Adrenal gland (tissue), 12 donors: Measurements from ENCODE around the gene IL1RAP. TPM values are rescaled to one million over a fixed set of nuclear protein-coding genes. Genes with fewer than 3 reads are reported as not detected.

Experiments used
- DNase-seq, 7 donors: peaks; one replicate each; pipeline ENCODE4 v3.0.0-alpha.2; 2019 to 2020
- H3K27ac ChIP-seq, 5 donors: fragments of 200-600 bp; sonication (generic) in 4 of 5; 1 replicate in 3 of 5; 2 replicates in 2 of 5; pipeline versions ENCODE4 v1.5.1 to v1.8.0; 2016 to 2020; ENCODE audit warnings: mild to moderate bottlenecking in 1 of 5
- H3K27me3 ChIP-seq: fragments of 200-600 bp; 2 replicates; pipeline ENCODE4 v1.8.0; 2021
- H3K36me3 ChIP-seq, 2 donors: fragments of 200-600 bp; replicated peaks in 1 of 2; 1 replicate in 1 of 2; 2 replicates in 1 of 2; pipeline versions ENCODE4 v1.5.1 to v1.8.0; 2018 to 2022
- H3K4me1 ChIP-seq, 2 donors: fragments of 200-600 bp; replicated peaks in 1 of 2; 1 replicate in 1 of 2; 2 replicates in 1 of 2; pipeline versions ENCODE4 v1.5.1 to v1.8.0; 2018 to 2021
- H3K4me3 ChIP-seq, 4 donors: fragments of 200-600 bp; sonication (generic) in 3 of 4; one replicate each; pipeline ENCODE4 v1.5.1; 2016 to 2018
- H3K9me3 ChIP-seq, 3 donors: fragments of 200-600 bp; sonication (generic) in 1 of 3; replicated peaks in 1 of 3; 1 replicate in 2 of 3; 2 replicates in 1 of 3; pipeline versions ENCODE4 v1.5.1 to v1.8.0; 2016 to 2021
- POLR2A ChIP-seq, 2 donors: fragments of 450-650 bp; IDR thresholded peaks; one replicate each; pipeline ENCODE4 v1.6.1; 2017; ENCODE audit warnings: antibody characterized with exemption in 2 of 2, mild to moderate bottlenecking in 2 of 2, moderate library complexity in 1 of 2
- WGBS, 4 donors: extraction: QIAGEN DNeasy Blood & Tissue Kit in 2 of 4; methylation state at CpG; one replicate each; pipeline versions ENCODE4 v1.1.5 to v1.1.7; 2013 to 2017; 5-methylcytosine and 5-hydroxymethylcytosine counted together
- intact Hi-C, 2 donors: fragments of 100-400 bp; cut with DNase I; formaldehyde crosslinking; loops; one replicate each; pipeline versions ENCODE4 v1.14.1 to v1.15.0; 2022 to 2023
- polyA plus RNA-seq, 3 donors: library from polyadenylated mRNA; stranded (reverse); fragments of 200-250 nt in 2 of 3; fragments of 350-450 nt in 1 of 3; fragmentation: Illumina TruSeq in 1 of 3; extraction: RNeasy Lipid Tissue Mini Kit (QIAGEN cat#74804) in 1 of 3; gene quantifications; one replicate each; pipeline ENCODE4 v1.2.3, GENCODE V29; 2013 to 2014
- total RNA-seq, 9 donors: library from RNA; depleted of rRNA in 4 of 9; stranded (reverse); fragments of >200 nt in 4 of 9; fragments of 120-200 nt in 1 of 9; fragmentation: NEBNext Ultra II Directional in 1 of 9; extraction: Animal tissue kit (Norgen Biotek cat#: 25700) in 1 of 9; gene quantifications; one replicate each; pipeline versions ENCODE4 v1.1.0 to v1.2.4, GENCODE V29; 2013 to 2023
- TF ChIP-seq, protein P1 (sequence below), 6 experiments: fragments of 450-650 bp in 4 of 6; fragments of 200-600 bp in 2 of 6; sonication (generic) in 1 of 6; IDR thresholded peaks; 1 replicate in 5 of 6; 2 replicates in 1 of 6; pipeline versions ENCODE4 v1.5.1 to v1.8.0; 2016 to 2021; ENCODE audit warnings: antibody characterized with exemption in 6 of 6, mild to moderate bottlenecking in 2 of 6, moderate library complexity in 1 of 6
- donor health status: healthy with polysubstance abuse.
- donor health status: Bipolar disorder and iron deficiency.
- donor health status: DM: yes; HTN: yes; CAD: no.
- donor health status: DM: no; HTN: no; CAD: no.
- donor health status: DM: no; HTN: no; CAD: no.
- donor health status: DM: yes; HTN: yes; CAD: no.

Gene IL1RAP
- total and polyA plus RNA-seq, 12 donors, result 0.97 to 17.1 (median 6.7) TPM

DNA sequence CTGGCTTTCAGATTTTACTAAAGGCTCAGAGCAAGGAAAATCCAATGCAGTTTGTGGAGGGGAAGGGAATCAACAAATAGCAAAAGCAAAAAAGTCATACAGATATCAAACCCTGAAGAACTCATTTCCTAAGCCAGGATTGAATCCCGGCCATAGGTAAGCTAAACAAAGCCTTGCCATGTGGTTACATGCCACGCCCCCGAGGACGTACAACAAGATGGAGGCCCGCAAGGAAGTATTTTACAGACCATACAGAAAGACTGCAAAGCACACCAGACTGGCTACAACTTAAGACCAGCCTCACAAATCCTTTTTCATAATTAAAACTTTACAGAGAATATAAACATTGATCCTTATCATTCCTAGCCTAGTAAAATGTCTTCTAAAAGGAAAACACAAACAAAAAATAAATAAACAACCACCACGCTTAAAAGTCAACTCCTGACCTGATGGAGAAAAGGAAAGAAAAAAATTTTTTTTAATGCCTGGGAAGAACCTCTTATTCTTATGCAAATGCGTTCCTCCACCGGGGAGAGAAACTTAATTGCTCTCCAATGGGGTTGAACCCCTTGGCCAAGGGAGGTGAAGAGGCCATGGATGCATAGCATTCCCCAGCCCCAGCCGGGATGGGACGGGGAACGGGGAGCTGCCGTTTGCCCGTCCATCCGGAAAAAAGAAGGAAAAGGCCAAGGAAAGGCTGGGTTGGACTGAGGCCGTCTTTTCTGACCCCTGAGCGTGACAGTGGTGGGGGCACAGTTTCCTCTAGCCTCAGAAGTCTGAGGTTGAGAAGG is 39.3 kb downstream of the IL1RAP start:
- intact Hi-C loops, result no loop called here
- Histone ChIP-seq H3K4me3 (no peak overlapping the region), H3K27ac (no peak overlapping the region), H3K9me3 (peaks cover 0 to 2% (median 0%) of the 10 kb centered on the region in 3 donors), H3K27me3 (no peaks in the 10 kb centered on the region), H3K4me1 (peaks cover 0 to 2% of the 10 kb centered on the region in 2 donors), H3K36me3 (no peaks in the 10 kb centered on the region)
- 85 to 96% (median 91%) methylated on average over 15 to 16 of the region's 16 CpGs for WGBS, 4 donors
- no peak for TF ChIP-seq POLR2A (IDR thresholded peaks at IDR 0.05)
- TF ChIP-seq, protein P1, sequence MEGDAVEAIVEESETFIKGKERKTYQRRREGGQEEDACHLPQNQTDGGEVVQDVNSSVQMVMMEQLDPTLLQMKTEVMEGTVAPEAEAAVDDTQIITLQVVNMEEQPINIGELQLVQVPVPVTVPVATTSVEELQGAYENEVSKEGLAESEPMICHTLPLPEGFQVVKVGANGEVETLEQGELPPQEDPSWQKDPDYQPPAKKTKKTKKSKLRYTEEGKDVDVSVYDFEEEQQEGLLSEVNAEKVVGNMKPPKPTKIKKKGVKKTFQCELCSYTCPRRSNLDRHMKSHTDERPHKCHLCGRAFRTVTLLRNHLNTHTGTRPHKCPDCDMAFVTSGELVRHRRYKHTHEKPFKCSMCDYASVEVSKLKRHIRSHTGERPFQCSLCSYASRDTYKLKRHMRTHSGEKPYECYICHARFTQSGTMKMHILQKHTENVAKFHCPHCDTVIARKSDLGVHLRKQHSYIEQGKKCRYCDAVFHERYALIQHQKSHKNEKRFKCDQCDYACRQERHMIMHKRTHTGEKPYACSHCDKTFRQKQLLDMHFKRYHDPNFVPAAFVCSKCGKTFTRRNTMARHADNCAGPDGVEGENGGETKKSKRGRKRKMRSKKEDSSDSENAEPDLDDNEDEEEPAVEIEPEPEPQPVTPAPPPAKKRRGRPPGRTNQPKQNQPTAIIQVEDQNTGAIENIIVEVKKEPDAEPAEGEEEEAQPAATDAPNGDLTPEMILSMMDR (IDR thresholded peaks at IDR 0.05), result no peak
- no peak for DNase-seq

- 91 to 95% (median 94%) methylated on average over 6 of the region's 6 CpGs for WGBS, 4 donors
- Histone ChIP-seq H3K36me3 (no peaks in the 10 kb centered on the region), H3K4me3 (no peak overlapping the region), H3K9me3 (peaks cover 0 to 2% (median 0%) of the 10 kb centered on the region in 3 donors), H3K4me1 (no peaks in the 10 kb centered on the region), H3K27ac (no peak overlapping the region), H3K27me3 (no peaks in the 10 kb centered on the region)
- no peak for TF ChIP-seq POLR2A (IDR thresholded peaks at IDR 0.05)
- TF ChIP-seq, protein P1 (IDR thresholded peaks at IDR 0.05), result no peak
- DNase-seq, result no peak
- intact Hi-C loops, result no loop called here
These were observed 40.3 kb downstream of the IL1RAP start for GRCh38 chr3:190554197-190554596.

- intact Hi-C loops, result no loop called here
- 50 to 60% (median 56%) methylated on average over 2 of the region's 2 CpGs for WGBS, 4 donors
- no peaks in the 10 kb centered on the region for H3K4me1 ChIP-seq
- no peak for DNase-seq
- H3K27ac ChIP-seq, result no peak overlapping the region
- H3K36me3 ChIP-seq, result no peaks in the 10 kb centered on the region
- no peaks in the 10 kb centered on the region for H3K27me3 ChIP-seq
- H3K9me3 ChIP-seq, result peaks cover 0 to 2% (median 0%) of the 10 kb centered on the region in 3 donors
- H3K4me3 ChIP-seq, result no peak overlapping the region
- TF ChIP-seq, protein P1 (IDR thresholded peaks at IDR 0.05), result no peak
These were observed 42.5 kb downstream of the IL1RAP start for GRCh38 chr3:190556351-190556750.

GRCh38 chr3:190557296-190557695 is 43.4 kb downstream of the IL1RAP start:
- intact Hi-C loops, result no loop called here

More at GRCh38 chr3:190557296-190557695, 43.4 kb downstream of the IL1RAP start:
- no peaks in the 10 kb centered on the region for H3K27me3 ChIP-seq
- H3K9me3 ChIP-seq, result no peaks in the 10 kb centered on the region
- no peak overlapping the region for H3K27ac ChIP-seq
- no peak for DNase-seq
- no peak overlapping the region for H3K4me3 ChIP-seq
- H3K36me3 ChIP-seq, result no peaks in the 10 kb centered on the region
- H3K4me1 ChIP-seq, result no peaks in the 10 kb centered on the region
- TF ChIP-seq, protein P1 (IDR thresholded peaks at IDR 0.05), result no peak
- no peak for TF ChIP-seq POLR2A (IDR thresholded peaks at IDR 0.05)
